ENCODE data around the gene SLC4A11. TPM values are rescaled to one million over a fixed set of nuclear protein-coding genes. Genes with fewer than 3 reads are reported as not detected.

SLC4A11 gene
- total RNA-seq, 4 donors from 2014 or later: 4.5 to 26.0 (median 14.0) TPM

GRCh38 chr20:3248993-3249347, 10.0 kb upstream of the SLC4A11 start:
- H3K4me3 ChIP-seq (ENCODE audit: low read depth, poor library complexity, severe bottlenecking): no peak overlapping the region
- TF ChIP-seq CTCF (IDR thresholded peaks at IDR 0.05): no peak
- no peak for TF ChIP-seq POLR2A (IDR thresholded peaks at IDR 0.05)
- no peak for DNase-seq (ENCODE audit: low spot score in 2 of 2)
- WGBS, 2 donors: 12 to 19% methylated on average over 17 to 18 of the region's 18 CpGs
- intact Hi-C loops (cut with DNase I; ENCODE audit: low total_unique reads): no loop called here

- intact Hi-C loops (cut with DNase I; ENCODE audit: low total_unique reads): no loop called here
- no peak overlapping the region for H3K4me3 ChIP-seq (ENCODE audit: low read depth, poor library complexity, severe bottlenecking)
- WGBS, 2 donors: 8 to 25% methylated on average over 22 to 52 of the region's 53 CpGs
- DNase-seq (ENCODE audit: low spot score in 2 of 2): no peak
- TF ChIP-seq POLR2A (IDR thresholded peaks at IDR 0.05) (no peak), CTCF (IDR thresholded peaks at IDR 0.05) (no peak)
These were observed 9.4 kb upstream of the SLC4A11 start for GRCh38 chr20:3248167-3248992.

GRCh38 chr20:3247638-3248037, 8.6 kb upstream of the SLC4A11 start:
- intact Hi-C loops (cut with DNase I; ENCODE audit: low total_unique reads): no loop called here
- WGBS, 2 donors: 55 to 63% methylated on average over 4 of the region's 4 CpGs
- DNase-seq (ENCODE audit: low spot score in 2 of 2): no peak
- H3K4me3 ChIP-seq (ENCODE audit: low read depth, poor library complexity, severe bottlenecking): no peak overlapping the region
- TF ChIP-seq POLR2A (IDR thresholded peaks at IDR 0.05): no peak
- TF ChIP-seq CTCF (IDR thresholded peaks at IDR 0.05): no peak

GRCh38 chr20:3246682-3247081, 7.7 kb upstream of the SLC4A11 start:
- intact Hi-C loops (cut with DNase I; ENCODE audit: low total_unique reads): no loop called here
- H3K4me3 ChIP-seq (ENCODE audit: low read depth, poor library complexity, severe bottlenecking): no peak overlapping the region
- 73 to 81% methylated on average over 1 of the region's 1 CpG for WGBS, 2 donors
- DNase-seq (ENCODE audit: low spot score in 2 of 2): no peak
- TF ChIP-seq POLR2A (IDR thresholded peaks at IDR 0.05): no peak
- no peak for TF ChIP-seq CTCF (IDR thresholded peaks at IDR 0.05)

- intact Hi-C loops (cut with DNase I; ENCODE audit: low total_unique reads): no loop called here
- TF ChIP-seq POLR2A (IDR thresholded peaks at IDR 0.05) (no peak), CTCF (IDR thresholded peaks at IDR 0.05) (no peak)
- no peak overlapping the region for H3K4me3 ChIP-seq (ENCODE audit: low read depth, poor library complexity, severe bottlenecking)
- WGBS, 2 donors: 56 to 62% methylated on average over 4 of the region's 4 CpGs
- DNase-seq (ENCODE audit: low spot score in 2 of 2): no peak
These were observed 6.7 kb upstream of the SLC4A11 start for GRCh38 chr20:3245711-3246110.

GRCh38 chr20:3245156-3245555, 6.2 kb upstream of the SLC4A11 start:
- 67 to 74% methylated on average over 2 of the region's 2 CpGs for WGBS, 2 donors
- intact Hi-C loops (cut with DNase I; ENCODE audit: low total_unique reads): no loop called here
- TF ChIP-seq CTCF (IDR thresholded peaks at IDR 0.05): no peak
- no peak for TF ChIP-seq POLR2A (IDR thresholded peaks at IDR 0.05)
- no peak overlapping the region for H3K4me3 ChIP-seq (ENCODE audit: low read depth, poor library complexity, severe bottlenecking)
- no peak for DNase-seq (ENCODE audit: low spot score in 2 of 2)

Measured in lower leg skin (tissue), 4 donors.